ENCODE results near the gene TSHZ2. TPM values are rescaled to one million over a fixed set of nuclear protein-coding genes. Genes with fewer than 3 reads are reported as not detected.

The TSHZ2 gene
- total RNA-seq, 4 donors from 2014 or later, result 1.0 to 3.5 (median 2.8) TPM

DNA sequence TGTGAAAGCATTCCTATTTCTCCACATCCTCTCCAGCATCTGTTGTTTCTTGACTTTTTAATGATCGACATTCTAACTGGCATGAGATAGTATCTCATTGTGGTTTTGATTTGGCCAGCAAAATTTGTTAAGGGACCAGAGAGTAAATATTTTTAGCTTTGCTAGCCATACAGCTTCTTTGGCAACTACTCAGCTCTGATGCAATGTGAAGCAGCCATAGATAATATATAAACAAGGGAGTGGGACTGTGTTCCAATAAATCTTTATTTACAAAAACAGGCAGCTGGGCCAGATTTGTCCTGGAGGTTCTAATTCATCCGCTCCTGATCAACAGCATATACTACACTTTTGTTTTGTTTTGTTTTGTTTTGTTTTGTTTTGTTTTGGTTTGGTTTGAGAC, 418.6 kb downstream of the TSHZ2 start:
- no peak for ATAC-seq
- Histone ChIP-seq H3K9me3 (no peaks in the 10 kb centered on the region), H3K4me3 (no peak overlapping the region), H3K27ac (no peak overlapping the region), H3K36me3 (no peaks in the 10 kb centered on the region), H3K4me1 (peaks cover 0 to 5% of the 10 kb centered on the region in 2 donors), H3K27me3 (no peaks in the 10 kb centered on the region)
- no peak for DNase-seq
- intact Hi-C loops (cut with DNase I; ENCODE audit: low total_unique reads) (no loop called here), in situ Hi-C loops (cut with MboI; ENCODE audit: low sequenced_read_pairs in 4 of 4) (no loop called here)
- TF ChIP-seq, protein P1, sequence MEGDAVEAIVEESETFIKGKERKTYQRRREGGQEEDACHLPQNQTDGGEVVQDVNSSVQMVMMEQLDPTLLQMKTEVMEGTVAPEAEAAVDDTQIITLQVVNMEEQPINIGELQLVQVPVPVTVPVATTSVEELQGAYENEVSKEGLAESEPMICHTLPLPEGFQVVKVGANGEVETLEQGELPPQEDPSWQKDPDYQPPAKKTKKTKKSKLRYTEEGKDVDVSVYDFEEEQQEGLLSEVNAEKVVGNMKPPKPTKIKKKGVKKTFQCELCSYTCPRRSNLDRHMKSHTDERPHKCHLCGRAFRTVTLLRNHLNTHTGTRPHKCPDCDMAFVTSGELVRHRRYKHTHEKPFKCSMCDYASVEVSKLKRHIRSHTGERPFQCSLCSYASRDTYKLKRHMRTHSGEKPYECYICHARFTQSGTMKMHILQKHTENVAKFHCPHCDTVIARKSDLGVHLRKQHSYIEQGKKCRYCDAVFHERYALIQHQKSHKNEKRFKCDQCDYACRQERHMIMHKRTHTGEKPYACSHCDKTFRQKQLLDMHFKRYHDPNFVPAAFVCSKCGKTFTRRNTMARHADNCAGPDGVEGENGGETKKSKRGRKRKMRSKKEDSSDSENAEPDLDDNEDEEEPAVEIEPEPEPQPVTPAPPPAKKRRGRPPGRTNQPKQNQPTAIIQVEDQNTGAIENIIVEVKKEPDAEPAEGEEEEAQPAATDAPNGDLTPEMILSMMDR (IDR thresholded peaks at IDR 0.05 in 4 of 5, conservative IDR thresholded peaks at IDR 0.05 in 1 of 5), result no peak
- no peak for TF ChIP-seq POLR2A (IDR thresholded peaks at IDR 0.05)

DNA sequence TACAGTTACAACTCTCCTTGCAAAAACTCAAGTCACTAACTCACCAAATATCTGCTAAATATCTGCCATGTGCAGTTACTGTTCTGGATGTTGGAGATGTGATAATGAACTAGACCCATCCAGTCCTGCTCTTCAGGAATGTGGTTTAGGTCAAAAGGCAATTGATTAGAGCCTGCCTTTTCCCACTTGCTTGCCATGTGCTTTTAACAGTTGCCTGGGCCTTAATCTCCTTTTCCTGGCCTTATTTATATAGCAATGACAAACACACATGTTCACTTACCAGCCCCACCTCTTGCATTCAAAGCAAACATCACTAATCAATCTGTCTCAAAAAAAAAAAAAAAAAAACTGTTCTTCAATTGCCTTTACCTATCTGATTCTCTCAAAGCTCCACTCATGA, 422.3 kb downstream of the TSHZ2 start:
- H3K4me3 ChIP-seq, result no peak overlapping the region
- no peaks in the 10 kb centered on the region for H3K9me3 ChIP-seq
- ATAC-seq (no peak), DNase-seq (no peak)
- TF ChIP-seq, protein P1 (IDR thresholded peaks at IDR 0.05 in 4 of 5, conservative IDR thresholded peaks at IDR 0.05 in 1 of 5), result no peak
- TF ChIP-seq POLR2A (IDR thresholded peaks at IDR 0.05), result no peak
- intact Hi-C loops (cut with DNase I; ENCODE audit: low total_unique reads), result no loop called here
- in situ Hi-C loops (cut with MboI; ENCODE audit: low sequenced_read_pairs in 4 of 4), result no loop called here
- H3K36me3 ChIP-seq, result no peaks in the 10 kb centered on the region
- peaks cover 0 to 6% of the 10 kb centered on the region in 2 donors for H3K4me1 ChIP-seq
- H3K27ac ChIP-seq, result no peak overlapping the region
- H3K27me3 ChIP-seq, result no peaks in the 10 kb centered on the region

DNA sequence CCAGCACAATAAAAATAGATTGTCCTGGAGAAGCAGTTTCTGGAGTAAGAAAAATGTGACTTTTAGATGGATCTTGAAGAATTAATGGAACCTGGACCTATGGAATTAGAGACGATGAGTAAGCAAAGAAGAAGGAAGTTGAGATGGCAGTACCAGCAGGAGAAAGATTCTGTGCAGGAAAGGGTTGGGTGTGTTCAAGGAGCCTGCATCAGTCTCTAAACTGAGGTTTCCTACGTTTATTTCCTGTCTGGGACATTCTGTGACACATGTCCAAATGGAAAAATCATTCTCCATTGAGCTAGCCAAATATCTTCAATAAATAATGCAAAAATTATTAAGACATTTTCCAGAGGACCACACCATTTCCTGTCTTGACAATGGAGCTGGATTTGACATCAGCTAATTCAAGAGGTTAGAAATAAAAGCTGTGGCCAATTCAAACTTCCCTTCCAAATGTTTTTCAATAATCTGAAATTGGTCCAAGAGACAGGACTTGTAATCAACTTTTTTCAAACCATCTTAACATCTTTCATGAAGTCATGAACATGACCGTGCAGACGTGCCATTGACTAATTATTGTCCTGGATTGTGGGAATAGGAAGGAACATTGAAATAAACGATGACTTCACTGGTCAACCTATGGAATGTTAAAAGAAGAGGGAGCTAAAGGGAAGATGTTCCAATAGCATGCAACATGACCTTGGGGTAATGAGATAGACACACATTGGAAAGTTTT, 423.2 kb downstream of the TSHZ2 start:
- Histone ChIP-seq H3K27me3 (no peaks in the 10 kb centered on the region), H3K36me3 (no peaks in the 10 kb centered on the region), H3K27ac (peak overlapping the region in 2 of 4 donors; percentile 28 to 43), H3K9me3 (no peaks in the 10 kb centered on the region), H3K4me1 (peaks cover 0 to 6% of the 10 kb centered on the region in 2 donors), H3K4me3 (no peak overlapping the region)
- in situ Hi-C loops (cut with MboI; ENCODE audit: low sequenced_read_pairs in 4 of 4), result no loop called here
- no peak for DNase-seq
- intact Hi-C loops (cut with DNase I; ENCODE audit: low total_unique reads), result no loop called here
- TF ChIP-seq, protein P1 (IDR thresholded peaks at IDR 0.05 in 4 of 5, conservative IDR thresholded peaks at IDR 0.05 in 1 of 5), result no peak
- no peak for TF ChIP-seq POLR2A (IDR thresholded peaks at IDR 0.05)
- ATAC-seq, result peak in 1 of 2 donors; percentile 42

DNA sequence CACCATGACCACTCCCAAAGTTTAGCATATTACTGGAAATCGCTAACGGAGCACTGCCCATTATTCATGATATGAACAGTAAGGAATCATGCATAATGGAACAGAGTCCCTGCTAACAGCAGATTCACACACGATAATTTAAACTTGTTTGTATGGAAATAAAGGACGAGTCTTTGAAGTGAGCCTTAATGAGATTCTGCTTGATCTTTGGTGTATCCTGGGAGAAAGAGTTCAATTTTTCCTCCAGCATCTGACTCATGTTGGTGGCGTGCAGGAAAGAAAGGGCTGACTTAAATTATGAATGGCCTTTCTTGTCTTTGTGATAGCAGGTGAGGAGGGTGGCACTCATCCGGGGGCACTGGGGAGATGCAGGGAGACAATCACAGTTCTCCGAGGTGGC, 426.9 kb downstream of the TSHZ2 start:
- intact Hi-C loops (cut with DNase I; ENCODE audit: low total_unique reads) (loop anchor here (1.0 kb wide), 1 partner anchor 19 kb away; no protein-coding TSS in a partner anchor), in situ Hi-C loops (cut with MboI; ENCODE audit: low sequenced_read_pairs in 4 of 4) (no loop called here)
- Histone ChIP-seq H3K27me3 (no peaks in the 10 kb centered on the region), H3K36me3 (no peaks in the 10 kb centered on the region), H3K27ac (no peak overlapping the region), H3K4me1 (peaks cover 0 to 6% of the 10 kb centered on the region in 2 donors), H3K4me3 (no peak overlapping the region), H3K9me3 (no peaks in the 10 kb centered on the region)
- no peak for ATAC-seq
- TF ChIP-seq POLR2A (IDR thresholded peaks at IDR 0.05), result no peak
- TF ChIP-seq, protein P1 (IDR thresholded peaks at IDR 0.05 in 4 of 5, conservative IDR thresholded peaks at IDR 0.05 in 1 of 5), result no peak
- no peak for DNase-seq
